Neural progenitor cell (in vitro differentiated cells): ENCODE results near the gene CDCA3. TPM values are rescaled to one million over a fixed set of nuclear protein-coding genes. Genes with fewer than 3 reads are reported as not detected.
A peak's percentile ranks its signal among the peaks of the same experiment; 100 is the strongest.
"Not testable (repeated sequence)": the region's sequence is repeated elsewhere in the genome, so short reads cannot be mapped to it uniquely, and the experiment has no call there.

Experiments
- DNase-seq: peaks from one replicate; pipeline ENCODE4 v3.0.0-alpha.2; 2016; ENCODE audit warnings: low spot score
- H2AFZ ChIP-seq: fragments of 200-600 bp; sonication (generic); replicated peaks from 2 replicates; pipeline ENCODE4 v1.6.1; 2016; ENCODE audit warnings: antibody characterized with exemption
- H3F3A ChIP-seq: fragments of 200-600 bp; sonication (generic); 2 replicates; pipeline ENCODE4 v1.6.1; 2016; ENCODE audit warnings: antibody characterized with exemption, low read depth
- H3K27ac ChIP-seq: fragments of 200-600 bp; sonication (generic); 2 replicates; pipeline ENCODE4 v1.5.1; 2016; ENCODE audit warnings: mild to moderate bottlenecking
- H3K27me3 ChIP-seq: fragments of 200-600 bp; sonication (generic); 2 replicates; pipeline ENCODE4 v1.6.1; 2016; ENCODE audit warnings: mild to moderate bottlenecking, moderate library complexity
- H3K36me3 ChIP-seq: fragments of 200-600 bp; sonication (generic); 2 replicates; pipeline ENCODE4 v1.5.1; 2016
- H3K4me1 ChIP-seq: fragments of 200-600 bp; sonication (generic); 2 replicates; pipeline ENCODE4 v1.6.1; 2016; ENCODE audit warnings: mixed run types
- H3K4me2 ChIP-seq: fragments of 200-600 bp; sonication (generic); 2 replicates; pipeline ENCODE4 v1.6.1; 2016
- H3K4me3 ChIP-seq: fragments of 200-600 bp; sonication (generic); 2 replicates; pipeline ENCODE4 v1.5.1; 2016
- H3K79me2 ChIP-seq: fragments of 200-600 bp; sonication (generic); 2 replicates; pipeline ENCODE4 v1.6.1; 2016; ENCODE audit warnings: low read depth
- H3K9ac ChIP-seq: fragments of 200-600 bp; sonication (generic); 2 replicates; pipeline ENCODE4 v1.6.1; 2016
- H3K9me3 ChIP-seq: fragments of 200-600 bp; sonication (generic); 2 replicates; pipeline ENCODE4 v1.5.1; 2016; ENCODE audit warnings: low read depth
- H4K20me1 ChIP-seq: fragments of 200-600 bp; sonication (generic); 2 replicates; pipeline ENCODE4 v1.6.1; 2016; ENCODE audit warnings: low read depth
- H3K27ac Mint-ChIP-seq: 3 replicates; pipeline ENCODE4 v1.8.0; 2021; ENCODE audit warnings: mixed read lengths
- H3K27me3 Mint-ChIP-seq: 2 replicates; pipeline ENCODE4 v1.8.0; 2022; ENCODE audit warnings: low read depth, mild to moderate bottlenecking, inconsistent platforms, moderate library complexity, mixed read lengths; ENCODE audit not compliant: insufficient read depth
- H3K36me3 Mint-ChIP-seq: 3 replicates; pipeline ENCODE4 v1.8.0; 2021; ENCODE audit warnings: mixed read lengths
- H3K4me1 Mint-ChIP-seq: 3 replicates; pipeline ENCODE4 v1.8.0; 2021; ENCODE audit warnings: mixed read lengths
- H3K4me3 Mint-ChIP-seq: 3 replicates; pipeline ENCODE4 v1.8.0; 2021; ENCODE audit warnings: mild to moderate bottlenecking, moderate library complexity, mixed read lengths
- H3K9me3 Mint-ChIP-seq: 3 replicates; pipeline ENCODE4 v1.8.0; 2020; ENCODE audit warnings: mixed read lengths
- EZH2 ChIP-seq: fragments of 200-600 bp; sonication (generic); IDR thresholded peaks from 2 replicates; pipeline ENCODE4 v1.6.1; 2017; ENCODE audit warnings: antibody characterized with exemption, mild to moderate bottlenecking, moderate library complexity
- EZH2phosphoT487 ChIP-seq: fragments of 200-600 bp; sonication (generic); IDR thresholded peaks from 2 replicates; pipeline ENCODE4 v1.6.1; 2017; ENCODE audit warnings: antibody characterized with exemption
- total RNA-seq: library from RNA; depleted of rRNA; stranded (reverse); fragments of >200 nt; gene quantifications from 2 replicates; pipeline ENCODE4 v1.2.3, GENCODE V29; 2015; ENCODE audit warnings: low replicate concordance
- TF ChIP-seq, protein P1 (sequence below): fragments of 200-600 bp; sonication (generic); IDR thresholded peaks from 2 replicates; pipeline ENCODE4 v1.5.1; 2017; ENCODE audit warnings: antibody characterized with exemption, mild to moderate bottlenecking

The CDCA3 gene
- total RNA-seq, 1 donor from 2014 or later = 62.1 TPM

DNA sequence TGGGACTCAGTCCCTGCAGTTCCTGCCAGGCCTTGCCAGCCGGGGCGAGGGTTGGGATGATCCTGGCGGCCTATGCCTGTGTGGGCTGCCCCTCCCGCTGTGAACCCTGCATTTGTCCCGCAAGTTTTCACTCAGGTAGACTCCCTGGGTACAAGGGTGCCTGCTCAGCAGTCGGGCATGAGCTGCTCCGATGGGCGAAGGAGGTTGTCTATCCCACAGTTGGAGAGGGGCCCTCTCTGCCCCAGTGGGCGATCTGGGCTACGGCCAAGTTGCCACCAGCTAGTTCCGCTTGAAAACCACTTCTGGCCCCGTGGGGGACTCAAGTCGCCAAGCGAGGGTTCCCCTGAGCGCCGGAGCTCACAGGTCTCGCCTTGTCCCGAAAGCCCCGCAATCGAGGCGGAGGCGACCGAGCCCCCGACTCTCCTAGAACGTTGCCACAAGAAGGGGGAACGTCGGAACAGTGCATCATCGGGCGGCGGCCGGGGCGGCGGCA, 15.9 kb upstream of the CDCA3 start:
- peaks cover 37% of the 10 kb centered on the region for H3K79me2 ChIP-seq
- H3K27me3 ChIP-seq = no peaks in the 10 kb centered on the region
- peaks cover 45% of the 10 kb centered on the region for H4K20me1 ChIP-seq
- Mint-ChIP-seq H3K36me3 (peaks cover 48% of the 10 kb centered on the region), H3K4me1 (peaks cover 42% of the 10 kb centered on the region), H3K27me3 (peaks cover 17% of the 10 kb centered on the region), H3K27ac (no peak overlapping the region), H3K4me3 (peak overlapping the region; percentile 96), H3K9me3 (no peaks in the 10 kb centered on the region)
- H3F3A ChIP-seq = peaks cover 64% of the 10 kb centered on the region
- H3K9me3 ChIP-seq = no peaks in the 10 kb centered on the region
- H2AFZ ChIP-seq = no peak overlapping the region
- peak overlapping the region; percentile 96 for H3K4me3 ChIP-seq
- H3K27ac ChIP-seq = no peak overlapping the region
- no peak overlapping the region for H3K9ac ChIP-seq
- H3K36me3 ChIP-seq = no peaks in the 10 kb centered on the region
- H3K4me2 ChIP-seq = peak overlapping the region; percentile 100
- H3K4me1 ChIP-seq = peaks cover 20% of the 10 kb centered on the region
- DNase-seq = no peak
- TF ChIP-seq EZH2 (no peak), EZH2phosphoT487 (peak; percentile 16)
- TF ChIP-seq, protein P1, sequence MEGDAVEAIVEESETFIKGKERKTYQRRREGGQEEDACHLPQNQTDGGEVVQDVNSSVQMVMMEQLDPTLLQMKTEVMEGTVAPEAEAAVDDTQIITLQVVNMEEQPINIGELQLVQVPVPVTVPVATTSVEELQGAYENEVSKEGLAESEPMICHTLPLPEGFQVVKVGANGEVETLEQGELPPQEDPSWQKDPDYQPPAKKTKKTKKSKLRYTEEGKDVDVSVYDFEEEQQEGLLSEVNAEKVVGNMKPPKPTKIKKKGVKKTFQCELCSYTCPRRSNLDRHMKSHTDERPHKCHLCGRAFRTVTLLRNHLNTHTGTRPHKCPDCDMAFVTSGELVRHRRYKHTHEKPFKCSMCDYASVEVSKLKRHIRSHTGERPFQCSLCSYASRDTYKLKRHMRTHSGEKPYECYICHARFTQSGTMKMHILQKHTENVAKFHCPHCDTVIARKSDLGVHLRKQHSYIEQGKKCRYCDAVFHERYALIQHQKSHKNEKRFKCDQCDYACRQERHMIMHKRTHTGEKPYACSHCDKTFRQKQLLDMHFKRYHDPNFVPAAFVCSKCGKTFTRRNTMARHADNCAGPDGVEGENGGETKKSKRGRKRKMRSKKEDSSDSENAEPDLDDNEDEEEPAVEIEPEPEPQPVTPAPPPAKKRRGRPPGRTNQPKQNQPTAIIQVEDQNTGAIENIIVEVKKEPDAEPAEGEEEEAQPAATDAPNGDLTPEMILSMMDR = no peak

DNA sequence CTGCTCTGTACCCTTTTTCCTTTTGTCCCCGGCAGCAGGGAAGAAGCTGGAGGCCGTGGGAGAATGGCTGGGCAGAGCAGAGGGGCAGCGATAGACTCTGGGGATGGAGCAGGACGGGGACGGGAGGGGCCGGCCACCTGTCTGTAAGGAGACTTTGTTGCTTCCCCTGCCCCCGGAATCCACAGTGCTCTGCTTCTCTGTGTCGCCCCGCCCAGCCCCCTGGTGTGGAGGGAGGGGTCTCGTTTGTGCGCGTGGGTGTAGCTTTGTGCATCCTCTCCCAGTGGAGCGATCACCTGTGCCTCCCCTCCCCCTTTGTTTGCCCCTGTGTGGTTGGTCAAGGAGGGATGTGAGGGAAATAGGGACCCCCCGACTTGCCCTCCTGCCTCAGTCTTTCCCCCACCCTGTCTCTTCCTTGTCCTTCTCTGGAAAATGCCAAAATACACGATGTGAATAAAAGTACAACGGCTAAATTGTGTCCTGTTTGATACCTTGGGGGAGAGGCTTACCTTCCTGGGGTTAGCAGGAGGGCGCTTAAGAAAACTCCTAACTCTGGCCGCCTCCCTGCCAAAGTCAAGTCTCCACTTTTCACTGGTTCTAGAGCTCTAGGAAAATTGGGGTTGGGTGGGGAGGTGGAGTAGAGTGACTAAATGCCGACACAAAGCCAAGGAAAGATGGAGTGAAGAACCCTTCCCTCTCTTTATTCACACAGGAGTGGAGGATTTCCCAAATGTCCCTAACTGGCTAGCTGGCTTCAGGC, 15.3 kb upstream of the CDCA3 start:
- peak overlapping the region; percentile 96 for H3K4me3 Mint-ChIP-seq

DNA sequence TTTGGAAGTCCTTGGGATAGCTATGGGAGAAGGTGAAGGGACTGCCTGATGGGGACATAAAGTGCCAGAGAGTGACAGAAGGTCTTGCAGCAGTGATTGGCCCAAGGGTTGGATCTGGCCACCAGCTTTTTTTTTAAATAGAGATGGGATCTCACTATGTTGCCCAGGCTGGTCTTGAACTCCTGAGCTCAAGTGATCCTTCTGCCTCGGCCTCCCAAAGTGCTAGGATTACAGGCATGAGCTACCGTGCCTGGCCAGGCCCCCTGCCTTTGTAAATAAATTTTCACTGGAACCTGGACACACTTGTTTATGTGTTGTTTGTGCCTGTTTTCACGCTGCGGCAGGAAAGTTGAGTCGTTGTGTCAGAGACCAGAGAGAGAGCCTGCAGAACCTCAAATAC, 14.2 kb upstream of the CDCA3 start:
- not testable (repeated sequence) for H3K27ac Mint-ChIP-seq, H3K27ac ChIP-seq, H3K9me3 ChIP-seq, H3K27me3 ChIP-seq, H3K9ac ChIP-seq, H2AFZ ChIP-seq, H3K36me3 ChIP-seq, H3K9me3 Mint-ChIP-seq, H3K4me3 ChIP-seq, H3K4me2 ChIP-seq, DNase-seq
- Histone ChIP-seq H3F3A (peaks cover 47% of the 10 kb centered on the region), H4K20me1 (peaks cover 28% of the 10 kb centered on the region), H3K79me2 (peaks cover 30% of the 10 kb centered on the region), H3K4me1 (peaks cover 16% of the 10 kb centered on the region)
- Mint-ChIP-seq H3K36me3 (peaks cover 50% of the 10 kb centered on the region), H3K4me3 (peak overlapping the region; percentile 70), H3K4me1 (peaks cover 34% of the 10 kb centered on the region), H3K27me3 (peaks cover 15% of the 10 kb centered on the region)

More for the DNA sequence above, 15.3 kb upstream of the CDCA3 start:
- Histone ChIP-seq H3K4me2 (peak overlapping the region; percentile 100), H3K36me3 (no peaks in the 10 kb centered on the region), H3F3A (peaks cover 57% of the 10 kb centered on the region), H3K4me3 (peak overlapping the region; percentile 96), H2AFZ (no peak overlapping the region), H3K9me3 (no peaks in the 10 kb centered on the region), H3K9ac (no peak overlapping the region), H3K79me2 (peaks cover 36% of the 10 kb centered on the region), H3K27me3 (no peaks in the 10 kb centered on the region), H4K20me1 (peaks cover 39% of the 10 kb centered on the region), H3K4me1 (peaks cover 16% of the 10 kb centered on the region), H3K27ac (no peak overlapping the region)
- peaks cover 49% of the 10 kb centered on the region for H3K36me3 Mint-ChIP-seq
- no peaks in the 10 kb centered on the region for H3K9me3 Mint-ChIP-seq
- peaks cover 17% of the 10 kb centered on the region for H3K27me3 Mint-ChIP-seq
- TF ChIP-seq EZH2 = no peak
- no peak for TF ChIP-seq EZH2phosphoT487
- TF ChIP-seq, protein P1 = no peak
- peak; percentile 31 for DNase-seq
- no peak overlapping the region for H3K27ac Mint-ChIP-seq
- peaks cover 38% of the 10 kb centered on the region for H3K4me1 Mint-ChIP-seq
